ENCODE results near the gene NDUFAF3.

Gene NDUFAF3

DNA sequence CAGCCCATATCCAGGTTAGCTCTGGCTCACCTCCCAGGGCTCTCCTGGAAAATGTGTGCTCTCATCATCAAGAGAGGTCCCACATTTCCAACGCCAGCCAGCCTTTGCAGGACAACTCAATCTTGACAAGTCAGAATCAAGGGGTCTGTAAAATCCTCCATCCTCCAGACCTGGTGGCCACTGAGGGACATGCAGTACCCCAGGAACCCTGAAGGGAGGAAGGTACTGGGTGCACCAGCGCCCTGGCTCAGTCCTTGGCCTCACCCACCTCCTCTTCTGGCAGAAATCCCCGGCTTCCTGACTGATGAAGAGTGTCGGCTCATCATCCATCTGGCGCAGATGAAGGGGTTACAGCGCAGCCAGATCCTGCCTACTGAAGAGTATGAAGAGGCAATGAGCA is 20.8 kb upstream of the NDUFAF3 start:
- H3K4me3 ChIP-seq (replicated peaks; ENCODE audit: low read depth, low read length) = no peak overlapping the region
- TF ChIP-seq, protein P1, sequence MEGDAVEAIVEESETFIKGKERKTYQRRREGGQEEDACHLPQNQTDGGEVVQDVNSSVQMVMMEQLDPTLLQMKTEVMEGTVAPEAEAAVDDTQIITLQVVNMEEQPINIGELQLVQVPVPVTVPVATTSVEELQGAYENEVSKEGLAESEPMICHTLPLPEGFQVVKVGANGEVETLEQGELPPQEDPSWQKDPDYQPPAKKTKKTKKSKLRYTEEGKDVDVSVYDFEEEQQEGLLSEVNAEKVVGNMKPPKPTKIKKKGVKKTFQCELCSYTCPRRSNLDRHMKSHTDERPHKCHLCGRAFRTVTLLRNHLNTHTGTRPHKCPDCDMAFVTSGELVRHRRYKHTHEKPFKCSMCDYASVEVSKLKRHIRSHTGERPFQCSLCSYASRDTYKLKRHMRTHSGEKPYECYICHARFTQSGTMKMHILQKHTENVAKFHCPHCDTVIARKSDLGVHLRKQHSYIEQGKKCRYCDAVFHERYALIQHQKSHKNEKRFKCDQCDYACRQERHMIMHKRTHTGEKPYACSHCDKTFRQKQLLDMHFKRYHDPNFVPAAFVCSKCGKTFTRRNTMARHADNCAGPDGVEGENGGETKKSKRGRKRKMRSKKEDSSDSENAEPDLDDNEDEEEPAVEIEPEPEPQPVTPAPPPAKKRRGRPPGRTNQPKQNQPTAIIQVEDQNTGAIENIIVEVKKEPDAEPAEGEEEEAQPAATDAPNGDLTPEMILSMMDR (IDR thresholded peaks at IDR 0.05; ENCODE audit: low read depth, low read length, missing control alignments) = no peak
- DNase-seq (ENCODE audit: extremely low read depth, low read depth) = no peak

- TF ChIP-seq, protein P1 (IDR thresholded peaks at IDR 0.05; ENCODE audit: low read depth, low read length, missing control alignments) = no peak
- no peak overlapping the region for H3K4me3 ChIP-seq (replicated peaks; ENCODE audit: low read depth, low read length)
- no peak for DNase-seq (ENCODE audit: extremely low read depth, low read depth)
Observed at GRCh38 chr3:49004352-49005302, 17.3 kb upstream of the NDUFAF3 start.

GRCh38 chr3:49005303-49005680 is 16.6 kb upstream of the NDUFAF3 start:
- DNase-seq (ENCODE audit: extremely low read depth, low read depth) = no peak
- H3K4me3 ChIP-seq (replicated peaks; ENCODE audit: low read depth, low read length) = no peak overlapping the region
- TF ChIP-seq, protein P1 (IDR thresholded peaks at IDR 0.05; ENCODE audit: low read depth, low read length, missing control alignments) = no peak

- H3K4me3 ChIP-seq (replicated peaks; ENCODE audit: low read depth, low read length) = peak overlapping the region; percentile 59
- TF ChIP-seq, protein P1 (IDR thresholded peaks at IDR 0.05; ENCODE audit: low read depth, low read length, missing control alignments) = no peak
- no peak for DNase-seq (ENCODE audit: extremely low read depth, low read depth)
Observed at GRCh38 chr3:49005998-49006397, 15.9 kb upstream of the NDUFAF3 start.

GRCh38 chr3:49006408-49007067 is 15.4 kb upstream of the NDUFAF3 start:
- DNase-seq (ENCODE audit: extremely low read depth, low read depth) = no peak
- H3K4me3 ChIP-seq (replicated peaks; ENCODE audit: low read depth, low read length) = peak overlapping the region; percentile 59
- TF ChIP-seq, protein P1 (IDR thresholded peaks at IDR 0.05; ENCODE audit: low read depth, low read length, missing control alignments) = no peak

DNA sequence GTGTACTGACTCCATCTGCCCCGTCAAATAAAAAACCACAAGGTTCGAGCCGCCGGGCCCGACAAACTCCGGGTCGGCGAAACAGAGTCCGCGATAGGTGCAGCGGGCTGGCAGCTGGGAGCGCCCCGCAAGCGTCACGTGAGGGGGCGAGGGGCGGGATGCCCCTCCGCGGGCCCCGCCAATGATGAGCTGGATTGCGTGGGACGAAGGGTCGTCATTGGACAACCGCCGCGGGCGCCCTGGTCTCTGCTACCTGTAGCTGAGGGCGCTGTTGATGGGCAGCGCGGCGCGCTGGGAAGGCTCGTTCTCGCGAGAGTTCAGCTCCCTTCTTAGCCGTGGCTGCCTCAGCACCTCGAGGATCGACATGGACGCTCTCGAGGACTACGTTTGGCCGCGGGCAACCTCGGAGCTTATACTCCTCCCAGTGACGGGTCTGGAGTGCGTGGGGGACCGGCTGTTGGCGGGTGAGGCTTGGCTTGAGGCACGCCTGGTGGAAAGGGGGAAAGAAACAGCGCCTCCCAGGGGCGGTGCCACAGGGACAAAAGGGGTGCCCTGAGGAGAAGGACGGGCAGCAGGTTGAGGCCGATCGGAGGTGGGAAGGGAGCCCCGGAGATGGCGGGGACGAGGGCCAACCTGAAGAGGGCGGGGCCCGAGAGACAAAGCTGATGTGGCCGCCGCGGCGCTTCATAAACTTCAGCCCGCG is 14.7 kb upstream of the NDUFAF3 start, which contains the start of gene WDR6:
TSS of gene WDR6 (plus strand) at position 324 of the 703 bp plus-strand sequence. CDS start at position 365, 41 bp downstream.
- H3K4me3 ChIP-seq (replicated peaks; ENCODE audit: low read depth, low read length) = peak within 1 kb of the TSS; percentile 59
- peak; percentile 88 for DNase-seq (ENCODE audit: extremely low read depth, low read depth)
- TF ChIP-seq, protein P1 (IDR thresholded peaks at IDR 0.05; ENCODE audit: low read depth, low read length, missing control alignments) = peak; percentile 26

Measured in HFF-Myc (cell line).